Measurements from ENCODE around the gene NPAS3.

DNA sequence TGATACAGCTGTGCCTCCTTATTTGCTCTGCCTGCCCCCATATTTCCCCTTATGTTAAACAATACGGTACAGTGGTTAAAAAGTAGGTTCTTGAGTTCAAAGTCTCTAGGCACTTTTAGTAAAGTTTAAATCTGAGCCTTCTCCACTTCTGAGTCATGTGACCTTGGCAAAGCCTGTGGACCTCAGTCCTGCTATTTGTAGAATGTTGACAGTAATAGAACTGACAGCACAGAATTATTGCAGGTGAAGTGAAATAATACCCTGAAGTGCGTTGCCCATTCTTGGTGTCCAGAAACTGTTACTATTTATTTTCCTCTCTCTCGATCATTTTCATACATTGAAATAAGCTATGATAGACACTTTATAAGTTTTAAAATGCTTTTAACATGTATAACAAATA lies 512.5 kb downstream of the NPAS3 start:
- TF ChIP-seq CTCF (conservative IDR thresholded peaks at IDR 0.05; ENCODE audit: low read depth, low read length) (no peak), EZH2 (IDR thresholded peaks at IDR 0.05; ENCODE audit: borderline replicate concordance, low read depth, low read length, poor library complexity, severe bottlenecking) (no peak)
